Suprapubic skin (tissue), 4 donors: Measurements from ENCODE around the gene AGAP1. TPM values are rescaled to one million over a fixed set of nuclear protein-coding genes. Genes with fewer than 3 reads are reported as not detected.

Source experiments
- DNase-seq, 2 donors: peaks; one replicate each; pipeline ENCODE4 v3.0.0-alpha.2; 2019; ENCODE audit warnings: low spot score in 2 of 2
- H3K27ac ChIP-seq: fragments of 200-600 bp; sonication (generic); one replicate; pipeline ENCODE4 v1.5.1; 2019
- H3K27me3 ChIP-seq: fragments of 200-600 bp; sonication (generic); one replicate; pipeline ENCODE4 v1.5.1; 2019
- H3K36me3 ChIP-seq: fragments of 200-600 bp; sonication (generic); one replicate; pipeline ENCODE4 v1.5.1; 2019
- H3K4me1 ChIP-seq: fragments of 200-600 bp; sonication (generic); one replicate; pipeline ENCODE4 v1.5.1; 2019
- H3K4me3 ChIP-seq: fragments of 200-600 bp; sonication (generic); one replicate; pipeline ENCODE4 v1.5.1; 2019; ENCODE audit warnings: mild to moderate bottlenecking
- H3K9me3 ChIP-seq: fragments of 200-600 bp; sonication (generic); one replicate; pipeline ENCODE4 v1.5.1; 2019
- CTCF ChIP-seq, 2 donors: fragments of 200-600 bp in 1 of 2; fragments of 450-650 bp in 1 of 2; sonication (generic) in 1 of 2; IDR thresholded peaks; one replicate each; pipeline ENCODE4 v1.5.1; 2016 to 2019; ENCODE audit warnings: antibody characterized with exemption in 2 of 2, mild to moderate bottlenecking in 1 of 2, moderate library complexity in 1 of 2
- EP300 ChIP-seq: sonication (generic); formaldehyde crosslinking; IDR thresholded peaks from one replicate; pipeline ENCODE4 v1.6.1; 2017; ENCODE audit warnings: antibody characterized with exemption
- POLR2A ChIP-seq, 2 donors: fragments of 450-650 bp; IDR thresholded peaks; one replicate each; pipeline ENCODE4 v1.6.1; 2017; ENCODE audit warnings: antibody characterized with exemption in 2 of 2, mild to moderate bottlenecking in 2 of 2, moderate library complexity in 2 of 2
- POLR2AphosphoS5 ChIP-seq, 3 donors: sonication (generic); formaldehyde crosslinking; IDR thresholded peaks; one replicate each; pipeline ENCODE4 v1.6.1; 2017; ENCODE audit warnings: antibody characterized with exemption in 3 of 3
- WGBS: methylation state at CpG from one replicate; pipeline ENCODE4 v1.1.5; 2018; 5-methylcytosine and 5-hydroxymethylcytosine counted together
- total RNA-seq, 4 donors: library from RNA; depleted of rRNA; stranded (reverse); fragments of >200 nt; gene quantifications; one replicate each; pipeline ENCODE4 v1.1.0, GENCODE V29; 2016

The AGAP1 gene
- total RNA-seq, 4 donors from 2014 or later, result 14.1 to 30.7 (median 19.4) TPM

GRCh38 chr2:236167297-236168109 is 673.7 kb downstream of the AGAP1 start:
- 15% methylated on average over 14 of the region's 112 CpGs for WGBS
- Histone ChIP-seq H3K4me1 (peaks cover 91% of the 10 kb centered on the region), H3K9me3 (no peaks in the 10 kb centered on the region), H3K27ac (no peak overlapping the region), H3K27me3 (peaks cover 100% of the 10 kb centered on the region), H3K36me3 (no peaks in the 10 kb centered on the region), H3K4me3 (peak overlapping the region; percentile 48)
- DNase-seq, result no peak
- TF ChIP-seq CTCF (IDR thresholded peaks at IDR 0.05) (no peak), POLR2A (IDR thresholded peaks at IDR 0.05) (no peak), POLR2AphosphoS5 (IDR thresholded peaks at IDR 0.05) (no peak), EP300 (no peak)

GRCh38 chr2:236168110-236169080 is 674.6 kb downstream of the AGAP1 start, which contains the start of gene GBX2:
GBX2 (minus strand) TSS chr2:236168386; CDS start chr2:236167971, 415 bp downstream.
- Histone ChIP-seq H3K9me3 (no peaks in the 10 kb centered on the region), H3K4me1 (peaks cover 94% of the 10 kb centered on the region), H3K36me3 (no peaks in the 10 kb centered on the region), H3K27me3 (peaks cover 100% of the 10 kb centered on the region), H3K27ac (no peak within 1 kb of the TSS), H3K4me3 (peak within 1 kb of the TSS; percentile 48)
- no peak for DNase-seq
- WGBS, result 4% methylated on average over 27 of the region's 105 CpGs
- TF ChIP-seq POLR2A (IDR thresholded peaks at IDR 0.05), result no peak
- no peak for TF ChIP-seq CTCF (IDR thresholded peaks at IDR 0.05)
- no peak for TF ChIP-seq EP300
- TF ChIP-seq POLR2AphosphoS5 (IDR thresholded peaks at IDR 0.05), result no peak

- 8% methylated on average over 36 of the region's 36 CpGs for WGBS
- TF ChIP-seq EP300 (no peak), CTCF (IDR thresholded peaks at IDR 0.05) (no peak), POLR2A (IDR thresholded peaks at IDR 0.05) (no peak), POLR2AphosphoS5 (IDR thresholded peaks at IDR 0.05) (no peak)
- H3K4me1 ChIP-seq, result peaks cover 87% of the 10 kb centered on the region
- H3K36me3 ChIP-seq, result no peaks in the 10 kb centered on the region
- H3K27ac ChIP-seq, result no peak overlapping the region
- no peak for DNase-seq
- peaks cover 100% of the 10 kb centered on the region for H3K27me3 ChIP-seq
- no peak overlapping the region for H3K4me3 ChIP-seq
- H3K9me3 ChIP-seq, result no peaks in the 10 kb centered on the region
Observed at GRCh38 chr2:236169151-236169721, 675.4 kb downstream of the AGAP1 start.

- 8% methylated on average over 37 of the region's 38 CpGs for WGBS
- H3K27me3 ChIP-seq, result peaks cover 100% of the 10 kb centered on the region
- peaks cover 80% of the 10 kb centered on the region for H3K4me1 ChIP-seq
- H3K4me3 ChIP-seq, result no peak overlapping the region
- DNase-seq, result no peak
- no peak overlapping the region for H3K27ac ChIP-seq
- H3K9me3 ChIP-seq, result no peaks in the 10 kb centered on the region
- no peaks in the 10 kb centered on the region for H3K36me3 ChIP-seq
- no peak for TF ChIP-seq EP300
- TF ChIP-seq POLR2A (IDR thresholded peaks at IDR 0.05), result no peak
- no peak for TF ChIP-seq CTCF (IDR thresholded peaks at IDR 0.05)
- no peak for TF ChIP-seq POLR2AphosphoS5 (IDR thresholded peaks at IDR 0.05)
Observed at GRCh38 chr2:236169741-236170589, 676.1 kb downstream of the AGAP1 start.
